Measurements from ENCODE around the gene RNF123. TPM values are rescaled to one million over a fixed set of nuclear protein-coding genes. Genes with fewer than 3 reads are reported as not detected.

The RNF123 gene
- total RNA-seq, 1 donor, result 33.3 TPM

GRCh38 chr3:49662720-49663413 lies 26.5 kb upstream of the RNF123 start:
- H3K27ac ChIP-seq (ENCODE audit: low read depth, low read length), result no peak overlapping the region
- DNase-seq (ENCODE audit: insufficient read length, low spot score, missing footprints), result no peak
- peaks cover 3% of the 10 kb centered on the region for H3K27me3 ChIP-seq (ENCODE audit: insufficient read depth, low read length)
- H3K79me2 ChIP-seq (ENCODE audit: insufficient read depth, low read length), result no peaks in the 10 kb centered on the region
- H3K36me3 ChIP-seq (ENCODE audit: insufficient read depth, low read length), result no peaks in the 10 kb centered on the region
- H3K4me2 ChIP-seq (ENCODE audit: insufficient read depth, low read length), result no peak overlapping the region
- H4K20me1 ChIP-seq (ENCODE audit: insufficient read depth, low read length), result no peaks in the 10 kb centered on the region
- H3K4me1 ChIP-seq (ENCODE audit: insufficient read depth, low read length), result no peaks in the 10 kb centered on the region
- H3K4me3 ChIP-seq (ENCODE audit: insufficient read depth, low read length), result no peak overlapping the region
- no peak overlapping the region for H2AFZ ChIP-seq (ENCODE audit: low read length)
- H3K9me3 ChIP-seq (ENCODE audit: low read depth, low read length), result no peaks in the 10 kb centered on the region
- TF ChIP-seq CTCF (IDR thresholded peaks at IDR 0.05; ENCODE audit: extremely low read depth, low read depth, low read length), result no peak

GRCh38 chr3:49663831-49664230 lies 25.5 kb upstream of the RNF123 start:
- Histone ChIP-seq H3K79me2 (ENCODE audit: insufficient read depth, low read length) (no peaks in the 10 kb centered on the region), H3K4me3 (ENCODE audit: insufficient read depth, low read length) (no peak overlapping the region), H3K9me3 (ENCODE audit: low read depth, low read length) (no peaks in the 10 kb centered on the region), H4K20me1 (ENCODE audit: insufficient read depth, low read length) (no peaks in the 10 kb centered on the region), H2AFZ (ENCODE audit: low read length) (no peak overlapping the region), H3K27me3 (ENCODE audit: insufficient read depth, low read length) (peaks cover 3% of the 10 kb centered on the region), H3K27ac (ENCODE audit: low read depth, low read length) (no peak overlapping the region), H3K36me3 (ENCODE audit: insufficient read depth, low read length) (no peaks in the 10 kb centered on the region), H3K4me2 (ENCODE audit: insufficient read depth, low read length) (no peak overlapping the region), H3K4me1 (ENCODE audit: insufficient read depth, low read length) (peaks cover 8% of the 10 kb centered on the region)
- DNase-seq (ENCODE audit: insufficient read length, low spot score, missing footprints), result no peak
- no peak for TF ChIP-seq CTCF (IDR thresholded peaks at IDR 0.05; ENCODE audit: extremely low read depth, low read depth, low read length)

GRCh38 chr3:49664300-49664699 lies 25.1 kb upstream of the RNF123 start:
- no peak overlapping the region for H3K4me3 ChIP-seq (ENCODE audit: insufficient read depth, low read length)
- no peak overlapping the region for H3K4me2 ChIP-seq (ENCODE audit: insufficient read depth, low read length)
- DNase-seq (ENCODE audit: insufficient read length, low spot score, missing footprints), result no peak
- no peaks in the 10 kb centered on the region for H3K9me3 ChIP-seq (ENCODE audit: low read depth, low read length)
- peaks cover 2% of the 10 kb centered on the region for H4K20me1 ChIP-seq (ENCODE audit: insufficient read depth, low read length)
- H2AFZ ChIP-seq (ENCODE audit: low read length), result no peak overlapping the region
- H3K27ac ChIP-seq (ENCODE audit: low read depth, low read length), result no peak overlapping the region
- H3K79me2 ChIP-seq (ENCODE audit: insufficient read depth, low read length), result no peaks in the 10 kb centered on the region
- H3K36me3 ChIP-seq (ENCODE audit: insufficient read depth, low read length), result no peaks in the 10 kb centered on the region
- TF ChIP-seq CTCF (IDR thresholded peaks at IDR 0.05; ENCODE audit: extremely low read depth, low read depth, low read length), result no peak
- peaks cover 3% of the 10 kb centered on the region for H3K27me3 ChIP-seq (ENCODE audit: insufficient read depth, low read length)
- H3K4me1 ChIP-seq (ENCODE audit: insufficient read depth, low read length), result peaks cover 12% of the 10 kb centered on the region

- Histone ChIP-seq H3K79me2 (ENCODE audit: insufficient read depth, low read length) (no peaks in the 10 kb centered on the region), H3K9me3 (ENCODE audit: low read depth, low read length) (no peaks in the 10 kb centered on the region), H3K4me1 (ENCODE audit: insufficient read depth, low read length) (peaks cover 13% of the 10 kb centered on the region), H3K27ac (ENCODE audit: low read depth, low read length) (no peak overlapping the region), H2AFZ (ENCODE audit: low read length) (no peak overlapping the region), H4K20me1 (ENCODE audit: insufficient read depth, low read length) (peaks cover 3% of the 10 kb centered on the region), H3K4me2 (ENCODE audit: insufficient read depth, low read length) (no peak overlapping the region), H3K27me3 (ENCODE audit: insufficient read depth, low read length) (peaks cover 3% of the 10 kb centered on the region), H3K36me3 (ENCODE audit: insufficient read depth, low read length) (no peaks in the 10 kb centered on the region), H3K4me3 (ENCODE audit: insufficient read depth, low read length) (no peak overlapping the region)
- TF ChIP-seq CTCF (IDR thresholded peaks at IDR 0.05; ENCODE audit: extremely low read depth, low read depth, low read length), result no peak
- DNase-seq (ENCODE audit: insufficient read length, low spot score, missing footprints), result no peak
Observed at GRCh38 chr3:49665822-49666519, 23.4 kb upstream of the RNF123 start.

All from osteoblast (primary cell).